ENCODE data around the gene EIF2AK3.

DNA sequence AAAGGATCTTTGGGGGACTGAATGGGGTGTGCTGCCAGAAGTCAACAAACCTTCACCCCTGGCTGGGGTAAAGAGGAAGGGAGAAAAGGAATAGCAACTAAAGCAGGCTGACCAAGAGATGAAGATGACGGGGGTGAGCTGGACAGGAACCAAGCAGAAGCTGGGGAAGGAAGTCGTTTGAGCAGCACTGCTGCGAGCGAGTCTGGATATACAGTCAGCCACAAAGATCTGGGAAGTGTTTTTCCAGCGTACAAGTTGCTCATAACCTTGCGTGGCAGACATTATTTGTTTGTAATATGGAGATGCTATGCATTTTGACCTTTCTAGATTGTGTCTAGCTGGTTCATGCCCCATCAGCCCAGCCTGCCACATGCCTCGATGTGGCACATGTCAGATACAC, 71.2 kb downstream of the EIF2AK3 start:
- TF ChIP-seq CTCF (conservative IDR thresholded peaks at IDR 0.05): no peak
- no peak for TF ChIP-seq ZFX (IDR thresholded peaks at IDR 0.05)
